H4 (cell line): ENCODE data around the gene MUC3A. TPM values are rescaled to one million over a fixed set of nuclear protein-coding genes. Genes with fewer than 3 reads are reported as not detected.
A peak's percentile ranks its signal among the peaks of the same experiment; 100 is the strongest.

Experiments
- DNase-seq: peaks from one replicate; pipeline ENCODE4 v3.0.0-alpha.2; 2015; ENCODE audit warnings: low spot score
- total RNA-seq: library from RNA; depleted of rRNA; stranded (reverse); fragments of >200 nt; shearing (Covaris generic); gene quantifications from 2 replicates; pipeline ENCODE4 v1.2.3, GENCODE V29; 2014

Gene MUC3A
- total RNA-seq, 1 experiment from 2014 or later, result not detected

DNA sequence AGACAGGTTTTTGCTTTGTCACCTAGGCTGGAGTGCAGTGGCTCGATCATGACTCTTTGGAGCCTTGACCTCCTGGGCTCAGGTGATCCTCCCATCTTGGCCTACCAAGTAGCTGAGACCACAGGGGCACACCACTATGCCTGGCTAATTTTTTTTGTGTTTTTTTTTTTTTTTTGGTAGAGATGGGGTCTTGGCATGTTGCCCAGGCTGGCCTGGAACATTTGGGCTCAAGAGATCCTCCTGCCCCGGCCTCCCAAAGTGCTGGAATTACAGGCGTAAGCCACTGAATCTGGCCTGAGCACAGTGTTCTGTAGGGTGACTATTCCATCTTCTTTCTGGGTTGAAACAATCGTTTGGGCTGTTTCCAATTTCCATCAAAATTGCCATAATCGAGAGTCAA lies 1.5 kb upstream of the MUC3A start:
- DNase-seq, result no peak

DNA sequence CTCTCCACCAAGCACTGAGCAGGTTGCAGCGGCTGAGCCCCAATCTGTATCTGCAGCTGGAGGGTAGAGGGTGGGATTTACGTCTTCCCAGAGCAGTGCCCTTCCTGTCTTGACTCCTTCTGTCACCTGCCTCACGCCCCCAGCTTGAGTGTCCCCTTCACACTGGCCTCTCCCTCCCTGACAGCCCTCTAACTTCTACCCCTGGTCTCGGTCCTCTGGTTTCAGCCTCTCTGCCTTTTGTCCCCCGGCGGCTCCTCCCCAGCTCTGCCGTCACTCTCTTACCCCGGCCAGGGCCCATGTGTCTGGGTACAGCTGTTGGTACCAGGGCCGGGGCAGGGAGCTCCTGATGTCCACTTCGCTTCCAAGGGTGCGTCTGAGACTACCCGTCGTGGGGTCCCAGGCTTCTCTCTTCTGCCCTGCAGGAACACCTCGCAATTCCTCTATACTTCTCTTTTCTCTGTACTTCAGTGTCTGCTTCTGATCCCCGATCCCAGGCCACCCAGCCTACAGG lies 654 bp downstream of the MUC3A start:
- no peak for DNase-seq

DNA sequence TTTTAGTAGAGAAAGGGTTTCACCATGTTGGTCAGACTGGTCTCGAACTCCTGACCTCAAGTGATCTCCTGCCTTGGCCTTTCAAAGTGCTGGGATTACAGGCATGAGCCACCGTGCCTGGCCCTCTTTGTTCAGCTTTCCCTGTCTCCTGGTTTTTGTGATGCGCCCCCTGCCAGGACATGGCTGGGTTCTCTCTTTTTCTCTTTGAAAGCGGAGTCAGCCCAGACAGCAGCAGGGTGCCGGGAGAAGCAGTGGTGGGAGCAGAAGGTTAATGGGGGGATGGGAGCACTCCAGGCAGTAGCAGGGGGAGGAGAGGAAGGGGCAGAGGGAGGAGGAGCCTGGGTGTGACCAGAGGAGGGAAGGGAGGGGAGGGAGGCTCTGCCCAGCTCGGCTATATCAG lies 1.8 kb downstream of the MUC3A start:
- DNase-seq, result no peak

DNA sequence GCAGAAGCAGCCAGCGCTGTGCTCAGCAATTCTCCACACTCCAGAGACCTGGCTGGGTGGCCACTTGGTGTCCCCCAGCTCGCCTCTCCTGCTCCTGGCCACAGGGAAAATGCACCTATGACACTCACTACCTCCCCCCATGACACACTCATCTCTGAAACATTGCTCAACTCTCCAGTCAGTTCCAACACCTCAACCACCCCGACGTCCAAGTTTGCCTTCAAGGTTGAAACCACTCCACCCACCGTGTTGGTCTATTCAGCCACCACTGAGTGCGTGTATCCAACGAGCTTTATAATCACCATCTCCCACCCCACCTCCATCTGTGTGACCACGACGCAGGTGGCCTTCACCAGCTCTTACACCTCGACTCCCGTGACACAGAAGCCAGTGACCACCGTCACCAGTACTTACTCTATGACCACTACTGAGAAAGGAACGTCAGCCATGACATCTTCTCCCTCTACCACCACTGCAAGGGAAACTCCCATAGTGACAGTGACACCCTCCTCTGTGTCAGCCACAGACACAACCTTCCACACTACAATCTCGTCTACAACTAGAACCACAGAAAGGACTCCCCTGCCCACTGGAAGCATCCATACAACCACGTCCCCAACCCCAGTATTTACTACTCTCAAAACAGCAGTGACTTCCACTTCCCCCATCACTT lies 2.7 kb downstream of the MUC3A start:
- DNase-seq, result no peak

DNA sequence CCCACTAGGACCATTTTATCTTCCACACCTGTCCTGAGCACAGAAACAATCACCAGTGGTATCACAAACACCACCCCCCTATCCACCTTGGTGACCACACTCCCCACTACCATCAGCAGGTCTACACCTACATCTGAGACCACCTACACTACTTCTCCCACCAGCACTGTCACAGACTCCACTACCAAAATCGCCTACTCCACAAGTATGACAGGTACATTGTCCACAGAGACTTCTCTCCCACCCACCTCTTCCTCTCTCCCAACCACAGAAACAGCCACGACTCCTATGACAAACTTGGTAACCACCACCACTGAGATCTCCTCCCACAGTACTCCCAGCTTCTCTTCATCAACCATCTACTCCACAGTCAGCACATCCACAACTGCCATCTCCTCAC lies 3.3 kb downstream of the MUC3A start:
- no peak for DNase-seq

DNA sequence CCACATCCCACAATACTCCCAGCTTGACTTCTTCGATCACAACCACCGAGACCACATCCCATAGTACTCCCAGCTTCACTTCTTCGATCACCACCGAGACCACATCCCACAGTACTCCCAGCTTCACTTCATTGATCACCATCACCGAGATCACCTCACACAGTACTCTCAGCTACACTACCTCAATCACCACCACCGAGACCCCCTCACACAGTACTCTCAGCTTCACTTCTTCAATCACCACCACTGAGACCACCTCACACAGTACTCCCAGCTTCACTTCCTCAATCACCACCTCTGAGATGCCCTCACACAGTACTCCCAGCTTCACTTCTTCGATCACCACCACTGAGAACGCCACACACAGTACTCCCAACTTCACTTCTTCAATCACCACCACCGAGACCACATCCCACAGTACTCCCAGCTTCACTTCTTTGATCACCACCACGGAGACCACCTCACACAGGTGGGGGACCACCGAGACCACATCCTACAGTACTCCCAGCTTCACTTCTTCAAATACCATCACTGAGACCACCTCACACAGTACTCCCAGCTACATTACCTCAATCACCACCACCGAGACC lies 8.6 kb downstream of the MUC3A start:
- peak; percentile 61 for DNase-seq

DNA sequence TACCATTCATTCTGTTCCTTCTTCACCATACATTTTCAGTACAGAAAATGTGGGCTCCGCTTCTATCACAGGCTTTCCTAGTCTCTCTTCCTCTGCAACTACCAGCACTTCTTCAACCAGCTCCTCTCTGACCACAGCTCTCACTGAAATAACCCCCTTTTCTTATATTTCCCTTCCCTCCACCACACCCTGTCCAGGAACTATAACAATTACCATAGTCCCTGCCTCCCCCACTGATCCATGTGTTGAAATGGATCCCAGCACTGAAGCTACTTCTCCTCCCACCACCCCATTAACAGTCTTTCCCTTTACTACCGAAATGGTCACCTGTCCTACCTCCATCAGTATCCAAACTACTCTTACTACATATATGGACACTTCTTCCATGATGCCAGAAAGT lies 10.6 kb downstream of the MUC3A start:
- peak; percentile 3 for DNase-seq

DNA sequence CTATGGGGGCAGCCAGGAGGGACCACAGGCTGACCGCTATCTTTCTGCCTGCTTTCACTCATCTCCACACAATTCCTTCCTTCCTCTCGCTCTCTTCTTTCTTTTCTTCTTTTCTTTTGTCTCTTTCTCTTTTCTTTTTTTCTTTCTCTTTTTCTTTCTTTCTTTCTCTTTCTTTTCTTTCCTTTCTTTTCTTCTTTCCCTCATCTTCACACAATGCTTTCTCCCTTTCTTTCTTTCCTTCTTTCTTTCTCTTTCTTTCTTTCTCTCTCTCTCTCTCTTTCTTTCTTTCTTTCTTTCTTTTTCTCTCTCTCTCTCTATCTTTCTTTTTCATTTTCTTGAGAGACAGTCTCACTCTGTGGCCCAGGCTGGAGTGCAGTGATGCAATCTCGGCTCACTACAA lies 13.2 kb downstream of the MUC3A start:
- DNase-seq, result no peak

DNA sequence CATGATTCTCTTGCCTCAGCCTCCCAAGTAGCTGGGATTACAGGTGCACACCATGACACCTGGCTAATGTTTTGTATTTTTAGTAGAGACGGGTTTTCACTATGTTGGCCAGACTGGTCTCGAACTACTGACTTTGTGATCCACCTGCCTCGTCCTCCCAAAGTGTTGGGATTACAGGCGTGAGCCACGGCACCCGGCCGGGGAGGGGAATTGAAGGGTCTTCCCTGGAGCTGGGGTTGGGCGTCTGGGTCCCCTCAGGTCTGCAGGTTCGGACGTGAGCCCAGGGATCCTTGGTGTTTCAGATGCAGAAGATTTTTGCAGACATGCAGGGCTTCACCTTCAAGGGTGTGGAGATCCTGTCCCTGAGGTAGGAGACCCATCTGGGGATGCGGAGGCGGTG lies 14.1 kb downstream of the MUC3A start:
- DNase-seq, result peak; percentile 7

DNA sequence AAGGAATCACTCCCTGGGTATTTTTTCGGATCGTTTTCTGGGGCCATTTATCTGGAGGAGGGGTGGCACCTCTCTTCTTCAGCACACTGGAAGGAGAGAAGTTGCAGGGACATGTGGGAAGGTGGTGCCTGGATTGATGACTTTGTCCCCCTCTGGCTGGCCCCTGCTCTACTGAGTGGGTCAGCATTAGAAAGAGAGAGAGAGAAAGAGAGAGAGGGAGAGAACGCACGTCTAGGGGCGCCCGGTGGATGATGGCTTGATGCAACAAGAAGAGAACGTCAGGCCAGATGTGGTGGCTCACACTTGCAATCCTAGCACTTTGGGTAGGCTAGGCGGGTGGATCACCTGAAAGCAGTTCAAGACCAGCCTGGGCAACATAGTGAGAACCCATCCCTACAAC lies 14.5 kb downstream of the MUC3A start:
- DNase-seq, result peak; percentile 7

DNA sequence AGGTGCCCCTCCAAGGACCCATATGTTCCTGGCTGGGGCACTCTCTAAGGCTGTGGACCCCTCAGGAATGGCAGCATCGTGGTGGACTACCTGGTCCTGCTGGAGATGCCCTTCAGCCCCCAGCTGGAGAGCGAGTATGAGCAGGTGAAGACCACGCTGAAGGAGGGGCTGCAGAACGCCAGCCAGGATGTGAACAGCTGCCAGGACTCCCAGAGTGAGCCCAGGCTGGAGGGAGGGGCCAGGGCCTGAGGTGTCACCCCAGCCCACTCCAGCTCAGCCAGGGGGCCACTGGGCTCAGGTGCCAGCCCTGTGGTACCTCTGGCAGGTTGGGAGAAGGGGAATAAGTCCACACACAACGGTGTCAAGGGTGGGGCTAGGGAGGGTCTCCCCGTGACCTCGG lies 15.3 kb downstream of the MUC3A start:
- peak; percentile 16 for DNase-seq

DNA sequence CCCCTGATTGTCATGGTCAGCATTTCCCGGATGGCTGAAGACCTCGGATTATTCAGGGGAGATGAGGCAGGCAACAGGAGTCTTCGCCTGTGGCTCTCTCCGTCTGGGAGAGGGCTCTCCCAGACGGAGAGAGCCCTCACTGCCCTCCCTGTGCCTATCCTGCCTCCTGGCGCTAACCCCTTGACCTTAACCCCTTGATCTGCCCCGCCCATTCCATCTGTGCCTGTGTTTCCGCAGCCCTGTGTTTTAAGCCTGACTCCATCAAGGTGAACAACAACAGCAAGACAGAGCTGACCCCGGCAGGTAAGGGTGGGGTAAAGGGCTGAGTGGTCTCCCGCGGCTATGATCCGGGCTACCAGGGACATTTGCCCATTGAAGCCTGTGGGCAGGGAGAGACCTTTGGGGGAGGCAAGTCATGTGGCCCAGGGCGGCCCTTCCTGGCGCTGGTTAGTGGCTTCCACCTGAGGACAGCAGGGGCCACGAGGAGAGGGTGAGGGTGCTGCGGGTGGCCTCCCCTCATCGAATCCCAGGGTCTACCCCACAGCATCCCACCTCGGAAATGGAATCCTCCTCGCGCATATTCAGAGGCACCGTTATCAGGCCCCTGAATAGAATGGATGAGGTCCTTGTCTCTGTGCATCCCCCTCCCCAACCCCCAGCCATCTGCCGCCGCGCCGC lies 15.8 kb downstream of the MUC3A start:
- peak; percentile 14 for DNase-seq

DNA sequence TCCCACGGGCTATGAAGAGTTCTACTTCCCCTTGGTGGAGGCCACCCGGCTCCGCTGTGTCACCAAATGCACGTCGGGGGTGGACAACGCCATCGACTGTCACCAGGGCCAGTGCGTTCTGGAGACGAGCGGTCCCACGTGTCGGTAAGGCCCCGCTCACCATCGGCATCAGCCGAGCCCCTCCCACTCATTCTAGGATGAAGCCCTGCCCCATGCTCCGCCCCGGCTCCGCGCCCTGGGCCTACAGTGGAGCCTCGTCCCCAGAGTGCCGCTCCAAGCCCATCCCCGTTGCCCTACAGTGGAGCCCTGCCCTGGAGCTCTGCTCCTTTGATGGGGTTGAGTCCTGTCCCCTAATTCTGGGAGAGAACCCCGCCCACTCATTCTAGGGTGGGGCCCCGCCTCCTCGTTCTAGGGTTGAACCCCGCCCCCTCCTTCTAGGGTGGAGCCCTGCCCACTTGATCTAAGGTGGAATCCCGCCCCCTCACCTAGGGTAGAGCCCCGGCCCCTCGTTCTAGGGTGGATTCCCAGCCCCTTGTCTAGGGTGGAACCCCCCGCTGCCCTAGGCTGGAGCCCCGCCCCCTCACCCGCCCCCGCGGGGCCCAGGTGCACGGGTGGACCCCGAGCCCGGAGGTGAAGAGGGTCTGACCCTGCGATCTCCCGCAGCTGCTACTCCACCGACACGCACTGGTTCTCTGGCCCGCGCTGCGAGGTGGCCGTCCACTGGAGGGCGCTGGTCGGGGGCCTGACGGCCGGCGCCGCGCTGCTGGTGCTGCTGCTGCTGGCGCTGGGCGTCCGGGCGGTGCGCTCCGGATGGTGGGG lies 16.6 kb downstream of the MUC3A start:
- DNase-seq, result peak; percentile 69

DNA sequence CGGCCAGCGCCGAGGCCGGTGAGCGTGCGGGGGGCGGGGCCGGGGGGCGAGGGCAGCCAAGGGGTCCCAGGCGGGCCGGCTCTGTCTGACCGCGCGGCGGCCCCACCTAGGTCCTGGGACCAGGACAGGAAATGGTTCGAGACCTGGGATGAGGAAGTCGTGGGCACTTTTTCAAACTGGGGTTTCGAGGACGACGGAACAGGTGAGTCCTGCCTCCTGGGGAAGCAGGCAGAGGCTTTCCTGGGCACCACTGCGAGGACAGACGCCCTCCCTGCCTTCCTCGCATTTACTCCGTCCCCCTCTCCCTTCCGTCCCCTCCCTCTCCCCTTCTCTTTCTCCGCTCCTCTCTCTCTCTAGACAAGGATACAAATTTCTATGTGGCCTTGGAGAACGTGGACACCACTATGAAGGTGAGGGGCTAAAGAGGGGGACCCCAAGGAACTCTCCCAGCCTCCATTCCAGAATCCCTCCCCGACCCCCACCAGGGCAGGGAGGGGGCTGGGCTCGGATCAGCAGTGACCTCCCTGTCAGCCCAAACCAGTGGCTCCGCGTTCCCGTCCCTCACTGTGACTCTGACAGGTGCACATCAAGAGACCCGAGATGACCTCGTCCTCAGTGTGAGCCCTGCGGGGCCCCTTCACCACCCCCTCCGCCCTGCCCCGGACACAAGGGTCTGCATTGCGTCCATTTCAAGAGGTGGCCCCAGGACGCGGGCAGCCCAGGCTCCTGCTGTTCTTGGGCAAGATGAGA lies 17.4 kb downstream of the MUC3A start:
- no peak for DNase-seq

DNA sequence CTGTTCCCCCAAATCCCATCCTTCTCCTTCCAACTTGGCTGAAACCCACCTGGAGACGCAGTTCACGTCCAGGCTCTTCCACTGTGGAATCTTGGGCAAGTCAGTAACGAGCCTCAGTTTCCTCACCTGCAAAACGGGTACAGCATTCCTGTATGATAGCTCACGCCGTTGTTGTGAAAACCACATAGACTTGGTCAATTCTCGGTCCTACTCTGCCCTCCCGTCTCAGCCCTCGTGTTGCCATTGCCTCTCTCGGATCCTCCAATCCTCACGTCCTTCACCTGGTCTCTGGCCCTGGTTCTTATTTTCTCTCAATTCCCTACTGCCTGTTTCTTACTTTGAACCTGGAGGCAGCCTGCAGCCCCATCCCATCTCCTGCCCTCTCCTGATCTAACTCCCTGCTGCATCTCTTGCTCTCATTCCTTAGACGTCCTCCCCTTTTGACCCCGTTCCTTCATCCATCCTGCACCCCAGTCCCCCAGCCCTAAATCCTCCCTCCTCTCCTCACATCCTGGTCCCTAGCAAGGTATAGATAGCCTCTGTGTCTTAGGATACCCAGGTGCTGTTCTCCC lies 18.0 kb downstream of the MUC3A start:
- DNase-seq, result no peak

DNA sequence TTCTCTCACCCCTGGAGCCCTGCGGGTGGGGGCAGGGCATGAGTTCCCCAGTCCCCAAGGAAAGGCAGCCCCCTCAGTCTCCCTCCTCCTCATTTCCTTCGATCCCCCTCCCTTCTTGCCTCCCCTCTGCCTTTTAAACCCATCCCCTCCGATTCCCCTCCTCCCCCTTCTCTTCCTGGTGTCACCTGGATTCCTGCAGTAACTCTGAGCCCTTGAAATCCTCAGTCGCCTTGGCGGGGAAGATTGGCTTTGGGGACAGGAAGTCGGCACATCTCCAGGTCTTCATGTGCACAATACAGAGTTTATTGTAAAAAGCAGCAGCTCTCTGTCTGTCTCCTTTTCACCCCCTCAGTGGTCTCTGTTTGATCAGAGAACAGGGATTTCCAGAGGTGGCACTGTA lies 18.7 kb downstream of the MUC3A start:
- DNase-seq, result no peak

DNA sequence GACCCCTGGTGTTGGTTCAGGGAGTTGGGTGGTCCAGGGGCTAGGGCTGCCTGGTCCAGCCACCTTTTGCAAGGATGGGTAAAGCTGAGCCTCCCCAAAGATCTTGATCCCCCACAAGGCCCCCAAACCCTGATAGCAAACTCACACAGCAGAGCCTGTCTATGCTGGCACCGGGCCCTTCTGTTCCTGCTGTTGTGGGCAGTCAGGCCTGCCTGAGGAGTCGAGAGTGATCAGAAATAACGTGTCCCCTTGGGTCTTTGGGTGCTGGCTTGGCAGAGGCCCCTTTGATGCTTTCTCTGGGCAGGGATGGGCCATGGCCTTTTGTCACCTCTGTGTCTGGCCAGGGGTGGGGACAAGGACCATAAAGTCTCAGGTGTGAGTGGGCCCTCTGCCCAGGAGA lies 19.3 kb downstream of the MUC3A start:
- DNase-seq, result no peak

DNA sequence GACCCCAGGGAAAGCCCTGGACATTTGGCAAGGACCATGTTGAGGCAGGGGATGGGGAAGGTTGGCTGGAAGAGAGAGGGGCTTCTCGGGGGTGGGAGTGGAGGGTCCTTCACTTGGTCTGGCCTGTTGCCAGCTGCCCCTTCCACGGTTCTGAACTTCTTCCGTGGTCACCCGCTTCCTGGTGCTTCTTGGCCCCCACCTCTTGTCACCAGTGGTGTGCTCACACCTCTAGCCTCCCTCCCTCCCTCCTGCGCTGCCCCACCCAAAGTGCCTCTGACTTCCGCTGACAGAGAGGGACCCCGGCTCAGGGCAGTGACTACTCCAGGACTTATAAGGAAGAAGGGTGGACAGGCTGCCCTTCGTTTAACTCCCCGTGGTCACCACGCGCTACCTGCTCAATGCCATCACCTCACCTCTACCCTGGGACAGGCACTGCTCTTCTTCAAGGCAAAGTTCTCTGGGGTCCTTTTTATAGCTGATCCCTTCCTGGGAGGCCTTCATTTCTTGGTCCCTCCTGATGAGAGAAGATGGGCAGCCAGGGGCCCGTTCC lies 19.8 kb downstream of the MUC3A start, which contains the start of gene MUC12:
Gene MUC12, plus strand, starts transcription at position 500 of the 550 bp plus-strand sequence. CDS start 58 bp downstream, outside the sequence.
- no peak for DNase-seq

DNA sequence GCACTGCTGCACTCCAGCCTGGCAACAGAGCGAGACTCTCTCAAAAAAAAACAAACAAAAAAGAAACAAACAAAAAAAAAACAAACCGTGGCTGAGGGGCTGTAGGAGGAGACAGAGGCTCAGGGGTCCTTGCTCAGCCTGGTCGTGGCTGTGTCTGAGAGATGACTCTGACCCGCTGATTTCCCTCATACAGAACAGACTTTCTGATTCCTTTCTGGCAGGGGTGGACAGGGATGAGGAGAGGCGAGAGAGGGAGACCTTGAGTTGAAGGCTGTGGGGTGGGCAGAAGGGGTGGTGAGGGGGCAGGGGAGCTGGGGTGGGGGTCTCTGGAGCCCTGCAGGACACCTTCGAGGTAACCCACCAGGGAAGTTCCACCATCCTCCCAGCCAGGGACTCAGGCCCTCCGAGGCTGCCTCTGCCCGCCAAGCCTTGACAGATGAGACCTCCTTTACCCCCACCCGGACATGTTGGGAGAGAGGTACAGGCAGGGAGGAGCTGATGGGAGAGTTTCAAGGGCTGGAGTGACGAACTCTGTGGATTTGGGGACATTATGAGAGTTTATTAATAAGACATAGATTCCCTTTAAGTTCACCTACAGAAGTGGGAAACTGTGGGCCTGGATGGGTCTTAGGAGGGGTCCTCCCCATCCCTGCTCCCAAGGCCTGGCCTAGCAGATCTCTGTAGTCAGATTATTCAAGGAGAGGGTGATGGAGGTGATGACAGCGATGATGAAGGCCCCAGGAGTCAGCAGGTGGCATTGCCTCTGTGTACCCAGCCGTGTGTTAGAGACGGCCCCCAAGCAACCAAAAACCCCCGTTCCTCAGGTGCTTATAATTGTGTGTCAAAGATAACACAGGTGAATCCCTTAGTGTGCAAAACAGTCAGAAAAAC lies 22.0 kb downstream of the MUC3A start:
- DNase-seq, result peak; percentile 10

DNA sequence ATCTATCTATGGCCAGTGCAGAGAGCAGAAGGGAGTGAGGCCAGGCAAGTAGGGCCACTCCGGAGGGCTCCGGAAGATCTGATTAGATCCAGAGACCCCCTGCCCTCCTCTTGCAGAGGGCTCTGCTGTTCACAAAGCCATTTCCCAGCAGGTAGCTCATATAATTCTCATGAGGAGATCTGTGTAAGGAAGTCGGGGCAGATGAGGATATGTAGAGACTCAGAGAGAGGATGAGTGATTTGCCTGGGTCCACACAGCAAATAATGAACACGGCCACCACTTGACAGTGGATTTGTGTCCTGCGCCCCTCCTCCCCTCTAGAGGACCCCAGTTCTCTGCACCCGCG lies 22.6 kb downstream of the MUC3A start:
- DNase-seq, result no peak
